Astrocyte of the hippocampus (primary cell): ENCODE measurements around the gene LIPF.
"Not testable (repeated sequence)": the region's sequence is repeated elsewhere in the genome, so short reads cannot be mapped to it uniquely, and the experiment has no call there.

Source experiments
- DNase-seq: peaks from one replicate; pipeline ENCODE4 v3.0.0; 2011; ENCODE audit warnings: low read depth, low spot score

LIPF gene, protein sequence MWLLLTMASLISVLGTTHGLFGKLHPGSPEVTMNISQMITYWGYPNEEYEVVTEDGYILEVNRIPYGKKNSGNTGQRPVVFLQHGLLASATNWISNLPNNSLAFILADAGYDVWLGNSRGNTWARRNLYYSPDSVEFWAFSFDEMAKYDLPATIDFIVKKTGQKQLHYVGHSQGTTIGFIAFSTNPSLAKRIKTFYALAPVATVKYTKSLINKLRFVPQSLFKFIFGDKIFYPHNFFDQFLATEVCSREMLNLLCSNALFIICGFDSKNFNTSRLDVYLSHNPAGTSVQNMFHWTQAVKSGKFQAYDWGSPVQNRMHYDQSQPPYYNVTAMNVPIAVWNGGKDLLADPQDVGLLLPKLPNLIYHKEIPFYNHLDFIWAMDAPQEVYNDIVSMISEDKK

DNA sequence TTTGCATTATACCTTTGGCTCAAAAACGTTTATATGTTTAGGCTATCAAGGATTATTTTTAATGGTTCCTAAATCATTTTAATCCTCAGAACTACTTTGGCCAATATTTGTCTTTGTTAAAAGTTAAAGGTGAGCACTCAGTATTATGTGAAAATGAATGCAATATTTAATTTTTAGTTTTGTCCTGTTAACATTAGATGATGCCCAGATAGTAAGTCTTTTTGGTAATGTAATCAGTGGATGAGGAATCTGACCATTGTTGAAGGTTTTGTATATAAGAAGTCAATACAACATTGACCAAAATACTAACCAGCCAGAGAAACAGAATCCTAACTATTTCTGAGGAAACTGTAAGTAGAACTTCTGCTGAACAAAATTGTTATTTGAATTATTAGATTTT, at the start of gene LIPF:
Gene LIPF, plus strand, starts transcription at position 301 of the 400 bp plus-strand sequence. CDS start 2,856 bp downstream, outside the sequence.
- DNase-seq, result no peak

DNA sequence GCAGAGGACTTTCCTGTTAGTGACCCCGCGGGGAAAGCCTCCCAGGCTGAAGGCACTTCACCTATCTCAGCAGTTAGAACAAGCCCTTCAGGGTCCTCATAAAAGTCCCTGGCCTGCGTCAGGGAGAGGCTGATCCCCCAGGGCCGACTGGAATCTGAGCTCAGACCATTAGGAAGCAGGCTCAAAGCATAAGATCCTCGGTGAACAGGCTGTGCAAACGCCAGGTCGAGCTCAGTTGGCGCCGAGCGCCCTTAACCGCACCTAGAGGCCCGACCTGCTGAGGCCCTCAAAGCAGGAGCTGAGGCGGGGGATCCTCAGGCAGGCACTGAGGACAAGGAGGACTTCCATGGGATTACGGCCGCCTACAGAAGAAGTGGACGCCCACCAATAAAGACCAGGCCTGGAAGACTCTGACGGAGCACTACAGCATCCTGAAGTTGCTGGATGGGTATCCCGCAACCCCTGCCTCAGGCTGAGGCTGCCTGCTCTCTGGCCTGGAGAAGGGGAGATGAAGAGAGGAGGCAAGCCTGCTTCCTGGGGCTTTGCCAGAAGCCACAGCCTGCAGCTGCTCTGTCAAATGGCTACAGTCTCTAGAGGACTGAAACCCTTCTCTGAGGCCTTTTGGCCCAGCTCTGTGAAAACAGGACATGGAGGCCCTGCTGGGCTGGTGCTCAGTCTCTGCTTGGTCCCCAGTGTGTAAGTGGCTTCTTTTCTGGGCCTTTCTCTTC, 47.8 kb upstream of the LIPF start:
- peak; percentile 7 for DNase-seq

DNA sequence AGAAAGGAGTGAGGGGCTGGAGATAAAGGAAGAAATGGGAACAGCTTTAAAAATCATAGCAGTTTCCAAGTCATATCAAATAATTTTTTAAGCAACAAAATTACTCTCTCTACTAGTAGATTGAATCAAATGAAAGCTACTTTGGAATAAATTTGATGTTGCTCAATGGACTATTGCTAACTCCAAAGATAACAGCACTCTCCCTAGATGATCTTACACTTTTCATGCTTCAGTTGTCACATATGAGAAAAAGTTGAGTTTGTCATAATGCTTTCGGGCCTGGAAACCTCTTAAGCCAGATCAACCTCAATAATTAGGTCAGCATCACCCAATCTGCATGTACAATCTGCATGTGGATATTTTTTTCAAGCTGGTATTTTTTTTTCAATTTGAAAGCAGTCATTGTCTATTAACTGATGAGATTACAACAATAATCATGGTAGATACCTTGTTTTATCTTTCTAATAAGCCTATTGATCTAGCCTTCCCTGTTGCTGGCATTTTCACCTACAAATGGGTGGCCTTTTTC, 46.4 kb upstream of the LIPF start:
- no peak for DNase-seq

DNA sequence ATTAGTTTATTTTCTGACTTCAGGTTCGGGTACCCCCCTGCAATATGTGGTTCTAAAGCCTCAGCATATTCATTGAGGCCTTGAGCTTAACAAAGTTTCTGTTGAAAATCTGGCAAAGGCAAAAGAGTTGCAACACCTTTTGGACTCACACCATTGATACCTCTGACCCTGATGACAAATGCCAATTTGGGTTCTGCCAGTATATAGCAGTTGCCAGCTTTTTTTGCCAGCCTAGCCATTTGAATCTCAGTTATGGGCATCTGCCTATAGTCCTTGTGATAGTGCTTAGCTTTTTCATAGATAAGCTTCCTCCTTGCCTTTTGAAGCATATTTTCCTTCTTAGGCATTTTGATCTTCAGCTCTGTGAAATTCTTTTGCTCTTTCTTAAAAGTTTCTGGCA, 45.7 kb upstream of the LIPF start:
- no peak for DNase-seq

DNA sequence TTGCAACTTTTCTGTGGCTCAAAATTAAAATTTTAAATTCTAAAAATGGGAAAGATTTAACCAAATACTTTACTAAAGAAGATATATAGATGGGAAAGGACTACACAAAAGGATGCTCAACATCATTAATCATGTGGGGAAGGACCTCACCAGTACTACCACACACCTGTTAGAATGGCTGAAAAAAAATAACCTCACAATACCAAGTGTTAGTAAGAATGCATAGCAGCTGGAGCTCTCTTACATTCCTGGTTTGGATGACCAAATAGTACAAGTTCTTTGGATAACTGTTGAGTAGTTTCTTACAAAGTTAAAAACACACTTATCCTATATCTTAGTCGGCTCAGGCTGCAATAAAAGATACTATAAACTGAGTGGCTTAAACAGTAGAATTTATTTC, 43.8 kb upstream of the LIPF start:
- DNase-seq, result no peak

DNA sequence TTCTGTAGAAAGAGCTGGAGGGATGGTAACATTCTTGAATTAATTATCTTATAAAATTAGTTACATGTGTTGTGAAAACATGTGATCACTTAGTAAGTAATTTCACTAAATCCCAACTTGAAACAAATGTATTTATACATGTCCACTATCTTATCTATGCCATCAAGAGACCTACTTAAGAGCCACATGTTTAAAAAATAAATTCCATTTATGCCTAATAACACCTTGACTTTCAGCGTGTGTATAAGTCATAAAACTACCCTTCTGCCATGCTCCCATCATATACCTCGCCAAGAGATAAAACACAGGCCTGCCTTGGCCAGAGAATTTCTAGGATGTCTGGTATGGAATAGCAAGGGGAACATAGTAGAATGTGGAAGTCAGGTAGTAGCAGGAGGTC, 40.4 kb upstream of the LIPF start:
- DNase-seq, result no peak

DNA sequence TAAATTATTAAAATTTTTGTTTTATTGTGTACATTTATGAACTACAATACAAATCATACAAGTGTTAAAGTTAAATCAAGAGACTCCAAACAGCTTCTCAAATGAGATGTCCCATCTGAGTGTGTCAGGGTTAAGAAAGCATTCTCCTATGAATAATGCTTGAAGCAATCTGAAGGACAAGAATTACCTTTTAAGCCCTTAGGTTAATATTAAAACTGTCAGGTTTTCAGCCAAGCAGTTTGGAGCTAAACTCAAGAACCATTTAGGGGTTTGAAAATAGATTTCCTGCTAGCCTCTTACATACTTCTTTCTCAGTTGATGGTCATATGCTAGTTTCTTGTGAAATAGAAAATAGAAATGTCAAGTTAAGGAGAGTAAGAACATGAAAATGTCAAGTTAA, 39.4 kb upstream of the LIPF start:
- no peak for DNase-seq

DNA sequence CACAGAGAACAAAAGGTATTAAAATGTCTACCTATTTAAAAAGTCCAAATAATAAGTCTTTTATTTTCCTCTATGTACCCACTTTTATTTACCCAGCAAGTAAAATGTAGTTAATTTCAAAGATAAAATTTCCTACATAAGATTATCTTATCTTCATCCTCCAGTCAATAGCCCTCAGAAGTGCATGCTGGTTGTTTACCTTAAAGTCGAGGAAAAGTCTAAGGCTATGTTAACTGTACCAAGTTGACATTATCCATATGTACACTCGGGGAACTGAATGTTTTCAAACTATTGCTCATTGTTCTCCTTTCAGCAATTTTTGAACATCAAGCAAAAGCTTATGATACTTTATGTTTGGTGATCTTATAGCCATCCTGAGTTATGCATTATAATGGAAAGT, 24.1 kb upstream of the LIPF start:
- DNase-seq, result no peak

DNA sequence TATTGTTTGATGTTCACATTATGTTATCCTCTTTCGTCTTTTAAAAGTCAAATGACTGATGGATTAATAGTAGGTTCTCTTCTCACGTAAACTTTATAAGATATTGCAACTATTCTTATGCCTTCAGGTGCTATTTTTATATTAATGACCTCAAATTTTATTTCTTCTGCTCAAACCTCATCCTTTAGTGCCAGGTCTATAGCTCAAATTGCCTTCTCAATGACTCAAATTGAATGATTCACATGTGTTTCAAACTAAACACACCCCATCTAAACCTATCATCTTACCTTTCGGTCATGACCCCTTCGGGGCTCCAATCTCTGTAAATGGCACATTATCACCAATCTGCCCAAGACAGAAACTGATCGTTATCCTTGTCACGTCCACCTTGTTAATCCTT, 22.0 kb upstream of the LIPF start:
- DNase-seq, result no peak

DNA sequence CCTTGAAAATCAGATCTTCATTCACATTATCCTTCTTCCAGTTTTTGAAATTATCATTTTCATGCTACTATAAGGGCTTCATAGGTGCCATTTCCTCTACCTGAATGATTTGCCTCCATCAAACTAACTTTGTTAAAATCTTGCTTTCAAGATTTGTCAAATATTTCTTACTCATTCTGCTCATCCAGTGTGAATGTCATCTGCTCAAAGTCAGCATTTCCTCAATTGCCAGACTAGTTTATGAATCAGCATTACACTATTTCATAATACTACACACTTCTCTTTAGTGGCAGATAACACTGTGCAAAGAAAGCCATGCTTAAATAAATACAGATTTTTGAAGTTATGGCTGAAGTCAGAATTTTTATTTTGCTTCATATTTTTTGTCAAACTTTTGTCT, 21.3 kb upstream of the LIPF start:
- no peak for DNase-seq

DNA sequence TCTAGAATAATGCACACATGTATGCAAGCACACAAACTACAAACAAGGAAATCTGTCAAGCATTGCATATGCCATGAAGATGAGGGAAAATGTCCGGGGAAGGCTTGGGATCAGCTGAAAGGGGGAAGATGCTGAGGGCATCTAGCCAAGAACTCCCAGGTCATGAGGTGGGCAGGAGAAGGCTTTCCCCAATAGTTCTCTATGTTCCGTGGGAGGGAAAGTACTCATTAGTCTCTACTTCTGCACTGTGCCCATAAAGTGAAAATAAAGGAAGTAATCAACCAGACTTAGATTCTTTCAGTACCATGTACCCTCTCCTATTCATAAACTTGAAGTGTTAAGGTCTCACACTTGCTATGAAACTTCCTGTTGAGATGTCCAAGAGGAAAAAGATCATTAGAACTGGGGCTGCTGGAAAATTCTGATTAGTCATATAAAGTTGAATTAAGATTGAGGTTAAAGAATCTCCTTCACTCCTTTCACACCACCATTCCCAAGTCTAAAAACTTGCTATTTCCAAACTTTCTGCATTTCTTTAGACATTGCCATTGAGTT, 17.1 kb upstream of the LIPF start:
- no peak for DNase-seq

DNA sequence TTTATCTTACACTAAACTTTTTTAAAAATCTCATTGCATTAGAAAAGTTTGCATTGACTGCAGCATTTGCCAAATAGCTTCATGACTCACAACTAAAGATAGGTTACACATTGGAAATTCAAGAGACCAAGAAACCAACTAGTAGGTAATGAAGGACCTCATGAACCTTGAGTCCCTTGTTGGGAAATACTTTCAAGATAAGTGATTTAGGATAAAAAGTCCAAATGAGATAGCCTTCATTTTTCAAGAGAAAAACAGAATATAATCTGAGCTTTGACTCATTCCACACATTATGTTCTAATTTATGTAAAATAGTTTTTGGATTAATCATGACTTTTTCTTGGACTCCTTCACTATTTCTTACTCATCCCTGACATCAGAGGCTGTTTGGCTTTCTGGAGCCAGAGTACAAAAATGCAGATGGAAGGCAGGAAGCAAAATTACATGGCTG, 13.1 kb upstream of the LIPF start:
- DNase-seq, result peak; percentile 82

DNA sequence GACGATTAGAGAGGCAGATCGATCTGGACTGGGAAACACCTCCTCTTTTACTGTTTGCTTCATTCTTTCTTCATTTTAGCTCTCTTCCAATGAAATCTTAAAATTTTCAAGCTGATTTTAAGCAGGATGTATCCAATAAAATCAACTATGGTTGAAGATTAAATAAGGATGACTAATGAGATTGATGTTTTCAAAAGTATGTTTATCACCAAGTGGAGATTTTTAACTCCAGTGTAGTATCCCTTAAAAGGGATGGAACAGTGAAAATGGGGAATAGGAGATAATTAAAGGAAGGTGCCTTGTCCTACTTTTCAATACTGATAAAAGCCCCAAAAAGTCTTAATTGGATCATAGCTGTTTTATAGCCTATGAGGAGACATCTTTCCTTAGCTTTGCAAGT, 11.6 kb upstream of the LIPF start:
- no peak for DNase-seq

DNA sequence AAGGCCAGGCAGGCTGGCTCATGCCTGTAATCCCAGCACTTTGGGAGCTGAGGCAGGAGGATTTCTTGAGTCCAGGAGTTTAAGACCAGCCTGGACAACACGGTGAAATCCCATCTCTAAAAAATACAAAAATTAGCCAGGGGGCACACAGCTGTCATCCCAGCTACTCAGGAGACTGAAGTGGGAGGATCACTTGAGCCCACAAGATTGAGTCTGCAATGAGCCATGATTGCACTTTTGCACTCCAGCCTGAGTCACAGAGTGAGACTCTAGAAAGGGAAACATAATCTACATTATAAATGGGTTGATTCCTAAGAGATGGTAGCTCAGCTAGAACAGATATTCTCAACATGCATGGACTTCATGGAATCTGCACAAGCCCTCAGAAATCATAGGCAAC, 6.3 kb upstream of the LIPF start:
- peak; percentile 8 for DNase-seq

DNA sequence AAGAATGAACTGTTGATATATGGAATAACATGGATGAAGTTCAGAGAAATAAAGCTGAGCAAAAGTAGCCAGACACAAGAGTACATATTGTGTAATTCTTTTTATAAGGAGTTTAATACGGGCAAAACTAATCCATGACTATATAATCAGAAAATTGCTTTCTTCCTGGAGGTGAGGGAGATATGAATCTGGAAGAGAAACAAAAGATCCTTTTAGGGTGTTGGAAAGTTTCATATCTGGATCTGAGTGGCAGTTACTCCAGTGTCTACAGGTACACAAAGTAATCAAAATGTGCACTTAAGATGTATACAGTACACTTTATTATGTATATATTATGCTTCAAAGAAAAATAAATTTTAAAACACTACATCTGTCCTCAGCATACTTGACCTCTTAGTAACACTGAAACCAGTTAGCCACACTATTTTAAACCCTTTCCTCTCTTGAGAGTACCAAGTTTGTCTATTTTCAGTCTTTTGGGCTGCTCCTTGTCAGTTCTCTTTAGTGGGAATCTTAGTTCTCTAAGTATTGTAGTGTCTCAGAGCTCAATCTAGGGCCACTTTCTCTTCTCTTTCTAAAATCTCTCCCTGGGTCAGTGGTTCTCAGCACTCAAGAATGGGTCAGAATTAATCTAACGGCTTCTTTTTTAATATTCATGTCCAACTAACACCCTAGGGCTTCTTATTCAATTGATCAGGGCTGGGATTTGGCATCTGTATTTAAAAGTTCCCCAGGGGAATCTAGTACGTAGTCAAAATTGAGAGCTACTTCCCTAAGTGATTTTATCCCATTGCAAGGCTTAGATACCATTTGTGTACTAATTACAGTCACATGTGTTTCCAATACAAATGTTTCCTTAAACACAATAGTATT, 4.3 kb upstream of the LIPF start:
- no peak for DNase-seq

DNA sequence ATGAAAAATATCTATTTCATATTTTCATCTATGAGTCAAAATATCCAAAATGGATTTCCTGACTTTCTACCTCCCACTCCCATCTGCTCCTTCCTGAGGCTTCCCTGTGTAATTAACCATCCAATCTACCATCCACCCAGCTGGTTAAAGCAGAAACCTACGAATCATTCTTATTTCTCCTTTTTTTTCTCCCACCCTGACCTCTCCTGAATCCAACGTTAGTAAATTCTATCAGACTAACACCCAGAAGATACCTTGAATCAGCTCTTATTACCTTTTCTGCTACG, 3.7 kb upstream of the LIPF start:
- no peak for DNase-seq

DNA sequence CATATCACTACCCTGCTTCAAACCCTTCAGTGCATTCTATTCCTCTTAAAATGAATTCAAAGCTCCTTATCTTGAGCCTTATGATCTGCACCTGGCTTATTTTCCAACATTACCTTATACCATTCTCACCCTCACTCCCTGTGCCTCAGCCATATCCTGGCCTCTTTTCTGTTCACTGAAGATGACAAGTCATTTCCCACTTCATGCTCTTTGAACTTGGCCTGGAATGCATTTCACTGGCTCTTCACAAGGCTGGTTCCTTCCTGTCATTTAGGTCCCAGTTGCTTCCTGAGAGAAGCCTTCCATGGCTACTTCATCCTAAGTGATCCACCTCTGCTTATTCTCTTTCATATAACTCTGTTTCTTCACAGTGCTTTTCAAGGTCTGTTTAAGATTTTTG, 3.2 kb upstream of the LIPF start:
- DNase-seq, result no peak

DNA sequence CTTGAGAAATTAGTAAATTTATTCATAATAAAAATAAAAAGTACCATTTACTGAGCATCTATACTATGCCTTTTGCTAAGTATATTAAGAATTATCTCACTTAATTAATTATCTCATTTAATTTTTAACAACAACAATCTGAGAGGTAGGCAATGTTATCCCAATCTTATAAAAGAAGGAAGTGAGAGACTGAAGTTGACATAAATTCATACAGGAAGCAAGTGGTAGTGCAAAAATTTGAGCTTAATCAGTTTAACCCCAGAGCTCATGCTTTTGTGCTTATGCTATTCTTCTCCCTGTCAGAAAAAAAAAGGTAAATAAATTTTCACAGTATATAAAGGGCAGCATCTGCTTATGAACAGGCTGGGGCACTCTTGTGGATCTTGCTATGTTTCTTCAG, 2.7 kb upstream of the LIPF start:
- DNase-seq, result no peak

DNA sequence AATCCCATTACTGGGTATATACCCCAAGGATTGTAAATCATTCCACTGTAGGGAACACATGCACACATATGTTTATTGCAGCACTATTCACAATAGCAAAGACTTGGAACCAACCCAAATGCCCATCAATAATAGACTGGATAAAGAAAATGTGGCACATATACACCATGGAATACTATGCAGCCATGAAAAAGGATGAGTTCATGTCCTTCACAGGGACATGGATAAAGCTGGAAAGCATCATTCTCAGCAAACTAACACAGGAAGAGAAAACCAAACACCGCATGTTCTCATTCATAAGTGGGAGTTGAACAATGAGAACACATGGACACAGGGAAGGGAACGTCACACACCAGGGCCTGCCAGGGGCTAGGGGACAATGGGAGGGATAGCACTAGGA, 1.1 kb upstream of the LIPF start:
- not testable (repeated sequence) for DNase-seq

DNA sequence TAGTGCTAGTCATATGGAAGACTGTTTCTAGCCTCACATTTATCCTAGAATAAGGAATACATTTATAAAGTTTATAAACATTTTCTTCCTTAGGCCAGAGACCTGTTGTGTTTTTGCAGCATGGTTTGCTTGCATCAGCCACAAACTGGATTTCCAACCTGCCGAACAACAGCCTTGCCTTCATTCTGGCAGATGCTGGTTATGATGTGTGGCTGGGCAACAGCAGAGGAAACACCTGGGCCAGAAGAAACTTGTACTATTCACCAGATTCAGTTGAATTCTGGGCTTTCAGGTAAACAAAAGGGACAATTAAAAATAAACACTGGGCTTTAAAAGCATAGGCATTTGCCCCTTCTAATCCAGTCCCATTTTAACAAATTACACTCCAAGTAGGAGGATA, 4.2 kb downstream of the LIPF start:
- DNase-seq, result no peak

DNA sequence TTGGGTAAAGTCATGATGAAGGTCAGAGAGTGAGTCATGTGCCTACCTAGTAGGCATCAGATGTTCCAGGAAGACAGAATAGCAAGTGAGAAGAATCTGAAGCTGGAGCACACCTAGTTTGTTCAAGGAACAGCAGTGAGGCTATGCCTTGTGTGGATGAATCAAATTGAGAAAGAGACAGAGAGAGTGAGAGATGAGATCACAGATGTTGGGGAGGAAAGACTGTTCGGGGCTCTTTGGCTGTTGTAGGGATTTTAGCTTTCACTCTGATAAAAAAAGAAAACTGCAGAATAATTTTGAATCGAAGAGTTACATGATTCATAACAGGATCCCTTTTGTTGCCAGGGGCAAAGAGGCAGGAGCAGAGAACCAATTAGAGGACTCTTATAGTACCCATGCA, 6.3 kb downstream of the LIPF start:
- DNase-seq, result no peak

DNA sequence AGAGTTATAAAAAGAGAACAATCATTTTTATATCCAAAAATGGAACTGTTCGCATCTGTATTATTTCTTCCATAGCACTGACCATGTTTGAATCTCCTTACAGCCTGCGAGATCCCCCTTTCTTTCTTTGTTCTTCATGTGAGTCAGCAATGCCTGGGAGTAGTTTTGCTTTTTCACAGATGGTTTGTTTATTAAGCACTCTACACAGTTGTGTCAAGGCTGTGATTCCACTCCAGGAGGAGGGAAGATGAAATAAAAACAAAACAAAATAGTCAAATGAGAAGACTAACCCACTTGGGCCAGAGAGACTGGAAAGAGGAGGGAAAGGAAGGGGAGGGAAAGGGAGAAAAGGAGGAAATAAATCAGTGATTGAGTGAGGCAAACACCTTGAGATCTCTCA, 7.8 kb downstream of the LIPF start:
- peak; percentile 32 for DNase-seq
